ENCODE data around the gene PIK3R6.

PIK3R6 gene

GRCh38 chr17:8836821-8837562 is 30.5 kb downstream of the PIK3R6 start:
- TF ChIP-seq GATA3 (IDR thresholded peaks at IDR 0.05; ENCODE audit: low read depth, low read length) (no peak), GATA2 (IDR thresholded peaks at IDR 0.05; ENCODE audit: low read depth, low read length) (no peak)

GRCh38 chr17:8835631-8836364 is 31.7 kb downstream of the PIK3R6 start:
- TF ChIP-seq GATA2 (IDR thresholded peaks at IDR 0.05; ENCODE audit: low read depth, low read length): no peak

- TF ChIP-seq GATA3 (IDR thresholded peaks at IDR 0.05; ENCODE audit: low read depth, low read length) (no peak), GATA2 (IDR thresholded peaks at IDR 0.05; ENCODE audit: low read depth, low read length) (no peak)
Observed at GRCh38 chr17:8835106-8835505, 32.4 kb downstream of the PIK3R6 start.

- no peak for TF ChIP-seq GATA3 (IDR thresholded peaks at IDR 0.05; ENCODE audit: low read depth, low read length)
- TF ChIP-seq GATA2 (IDR thresholded peaks at IDR 0.05; ENCODE audit: low read depth, low read length): no peak
Observed at GRCh38 chr17:8832711-8833352, 34.6 kb downstream of the PIK3R6 start.

- no peak for TF ChIP-seq GATA3 (IDR thresholded peaks at IDR 0.05; ENCODE audit: low read depth, low read length)
- no peak for TF ChIP-seq GATA2 (IDR thresholded peaks at IDR 0.05; ENCODE audit: low read depth, low read length)
Observed at GRCh38 chr17:8831234-8831849, 36.1 kb downstream of the PIK3R6 start.

GRCh38 chr17:8830141-8830540 is 37.3 kb downstream of the PIK3R6 start:
- no peak for TF ChIP-seq GATA2 (IDR thresholded peaks at IDR 0.05; ENCODE audit: low read depth, low read length)
- no peak for TF ChIP-seq GATA3 (IDR thresholded peaks at IDR 0.05; ENCODE audit: low read depth, low read length)

GRCh38 chr17:8829036-8829941 is 38.2 kb downstream of the PIK3R6 start:
- TF ChIP-seq GATA3 (IDR thresholded peaks at IDR 0.05; ENCODE audit: low read depth, low read length): no peak

- TF ChIP-seq GATA2 (IDR thresholded peaks at IDR 0.05; ENCODE audit: low read depth, low read length): no peak
- no peak for TF ChIP-seq GATA3 (IDR thresholded peaks at IDR 0.05; ENCODE audit: low read depth, low read length)
Observed at GRCh38 chr17:8828517-8828875, 39.0 kb downstream of the PIK3R6 start.

- TF ChIP-seq GATA2 (IDR thresholded peaks at IDR 0.05; ENCODE audit: low read depth, low read length): no peak
- TF ChIP-seq GATA3 (IDR thresholded peaks at IDR 0.05; ENCODE audit: low read depth, low read length): no peak
Observed at GRCh38 chr17:8826808-8827435, 40.6 kb downstream of the PIK3R6 start.

- TF ChIP-seq GATA2 (IDR thresholded peaks at IDR 0.05; ENCODE audit: low read depth, low read length) (no peak), GATA3 (IDR thresholded peaks at IDR 0.05; ENCODE audit: low read depth, low read length) (no peak)
Observed at GRCh38 chr17:8825802-8826201, 41.7 kb downstream of the PIK3R6 start.

- TF ChIP-seq GATA3 (IDR thresholded peaks at IDR 0.05; ENCODE audit: low read depth, low read length): no peak
- no peak for TF ChIP-seq GATA2 (IDR thresholded peaks at IDR 0.05; ENCODE audit: low read depth, low read length)
Observed at GRCh38 chr17:8823279-8823678, 44.2 kb downstream of the PIK3R6 start.

- TF ChIP-seq GATA2 (IDR thresholded peaks at IDR 0.05; ENCODE audit: low read depth, low read length) (no peak), GATA3 (IDR thresholded peaks at IDR 0.05; ENCODE audit: low read depth, low read length) (no peak)
Observed at GRCh38 chr17:8822401-8823035, 45.0 kb downstream of the PIK3R6 start.

Data from SH-SY5Y (cell line).